ENCODE data around the gene GALK2.

GALK2 gene

DNA sequence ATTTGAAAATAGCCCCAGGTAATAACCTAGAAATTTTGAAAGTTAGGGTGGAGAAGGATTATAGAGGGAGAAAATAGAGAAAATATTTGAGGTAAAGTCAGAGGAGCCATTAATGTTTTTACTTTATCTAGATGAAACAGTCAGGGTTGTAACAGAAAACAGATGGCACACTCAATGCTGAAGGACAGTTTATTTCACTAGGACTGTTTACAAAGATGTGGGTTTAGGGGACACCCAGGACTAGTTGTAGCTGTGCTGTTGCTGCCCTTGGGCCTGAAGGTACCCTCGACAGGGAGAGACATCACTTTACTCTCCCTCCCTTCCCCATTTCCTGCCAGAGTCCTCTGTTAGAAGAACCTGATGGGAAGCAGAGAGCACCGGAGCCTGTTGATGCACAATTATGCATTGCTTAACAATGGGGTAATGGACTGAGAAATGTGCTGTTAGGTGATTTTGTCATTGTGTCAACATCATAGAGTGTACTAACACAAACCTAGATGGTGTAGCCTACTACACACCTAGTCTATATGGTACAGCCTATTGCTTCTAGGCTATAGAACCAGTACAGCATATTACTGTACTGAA is 103.8 kb downstream of the GALK2 start:
- FAIRE-seq (no peak), DNase-seq (ENCODE audit: insufficient read length, low spot score) (no peak)

DNA sequence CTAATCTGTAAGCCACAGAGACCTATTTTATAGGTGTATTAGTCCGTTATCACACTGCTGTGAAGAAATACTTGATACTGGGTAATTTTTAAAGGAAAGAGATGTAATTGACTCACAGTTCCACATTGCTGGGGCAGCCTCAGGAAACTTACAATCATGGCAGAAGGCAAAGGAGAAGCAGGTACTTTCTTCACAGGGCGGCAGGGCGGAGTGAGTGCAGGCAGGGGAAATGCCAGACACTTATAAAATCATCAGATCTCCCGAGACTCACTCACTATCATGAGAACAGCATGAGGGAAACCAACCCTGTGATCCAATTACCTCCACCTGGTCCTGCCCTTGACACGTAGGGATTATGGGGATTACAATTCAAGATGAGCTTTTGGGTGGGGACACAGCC is 108.7 kb downstream of the GALK2 start:
- DNase-seq (ENCODE audit: insufficient read length, low spot score) (no peak), FAIRE-seq (no peak)

- DNase-seq (ENCODE audit: insufficient read length, low spot score) (no peak), FAIRE-seq (no peak)
Observed at GRCh38 chr15:49279521-49280456, 109.7 kb downstream of the GALK2 start.

DNA sequence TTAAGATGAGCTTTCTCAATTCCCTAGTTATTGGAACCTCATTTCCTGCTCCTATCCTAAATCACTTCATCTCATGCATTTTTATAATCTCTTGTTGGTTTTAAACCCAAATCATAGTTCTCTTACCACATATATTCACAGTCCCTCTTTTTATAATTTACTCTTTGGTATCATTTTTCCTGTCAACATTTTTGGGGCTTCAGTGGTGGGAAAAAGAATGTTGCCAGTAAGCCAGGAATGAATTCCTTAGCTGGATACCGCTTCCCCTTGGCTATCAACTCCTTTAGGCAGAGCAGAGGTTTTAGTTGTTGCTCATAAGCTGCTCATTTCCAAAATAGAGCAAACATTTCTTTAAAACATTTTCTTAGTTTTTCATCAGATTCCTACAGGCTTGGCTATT is 112.3 kb downstream of the GALK2 start:
- FAIRE-seq, result no peak
- DNase-seq (ENCODE audit: insufficient read length, low spot score), result no peak

DNA sequence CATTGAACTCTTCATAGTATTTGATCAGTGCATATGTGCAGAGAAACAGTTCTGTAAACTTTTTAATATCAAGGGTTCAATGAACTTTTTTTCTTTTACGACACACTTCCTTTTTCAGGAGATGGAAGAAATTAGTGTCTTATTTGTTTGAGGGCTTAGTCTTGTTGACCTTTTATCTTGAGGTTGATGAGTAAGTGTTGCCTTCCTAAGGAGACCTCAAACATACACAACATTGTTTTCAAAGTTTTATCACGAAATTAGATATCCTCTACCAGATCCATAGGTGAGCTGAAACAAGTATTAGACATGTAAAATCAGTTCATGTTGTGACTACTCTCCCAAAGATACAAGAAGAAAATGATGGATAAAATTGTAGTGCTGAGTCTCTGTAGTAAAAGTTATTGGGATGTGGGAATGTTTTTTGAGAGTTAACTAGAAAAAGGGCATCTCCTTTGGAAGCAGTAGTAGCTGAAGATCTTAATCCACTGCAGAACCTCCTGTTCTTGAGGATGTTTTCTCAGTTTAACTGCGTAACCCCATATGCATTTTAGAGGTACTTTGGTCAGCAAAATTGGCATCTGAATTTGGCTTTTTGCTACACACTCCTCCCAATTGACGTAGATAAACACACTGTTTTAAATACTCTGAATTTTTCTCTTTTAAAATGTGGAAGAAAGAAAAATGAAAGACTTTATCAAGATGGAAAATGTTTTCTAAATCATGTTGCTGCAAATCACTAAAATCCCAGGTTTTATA is 116.8 kb downstream of the GALK2 start:
- DNase-seq (ENCODE audit: insufficient read length, low spot score), result no peak
- FAIRE-seq, result no peak

DNA sequence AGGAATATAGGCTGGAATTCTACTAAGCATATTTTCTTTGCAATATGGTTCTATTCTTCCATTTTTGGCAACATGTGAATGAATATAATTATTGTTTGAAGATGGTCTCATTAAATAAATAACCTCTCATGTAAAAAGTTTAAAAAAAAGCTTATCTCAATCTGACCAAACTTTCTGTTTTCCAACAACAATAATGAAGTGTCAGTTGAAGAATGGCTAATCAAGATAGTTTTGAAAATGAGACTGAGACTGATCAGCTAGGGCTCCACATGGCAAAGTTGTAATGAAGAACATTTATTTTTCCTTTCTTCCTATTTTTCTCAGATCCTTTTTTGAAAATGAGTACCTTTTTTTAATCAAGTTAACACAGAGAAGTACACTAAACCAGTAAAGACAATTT is 117.4 kb downstream of the GALK2 start:
- FAIRE-seq (no peak), DNase-seq (ENCODE audit: insufficient read length, low spot score) (no peak)

- FAIRE-seq (no peak), DNase-seq (ENCODE audit: insufficient read length, low spot score) (no peak)
Observed at GRCh38 chr15:49288391-49288790, 118.3 kb downstream of the GALK2 start.

- DNase-seq (ENCODE audit: insufficient read length, low spot score) (no peak), FAIRE-seq (no peak)
Observed at GRCh38 chr15:49290191-49290590, 120.1 kb downstream of the GALK2 start.

GRCh38 chr15:49293941-49294340 is 123.9 kb downstream of the GALK2 start:
- FAIRE-seq, result no peak
- no peak for DNase-seq (ENCODE audit: insufficient read length, low spot score)

GRCh38 chr15:49296258-49296657 is 126.2 kb downstream of the GALK2 start:
- FAIRE-seq, result no peak
- DNase-seq (ENCODE audit: insufficient read length, low spot score), result no peak

- FAIRE-seq (no peak), DNase-seq (ENCODE audit: insufficient read length, low spot score) (no peak)
Observed at GRCh38 chr15:49297584-49297983, 127.5 kb downstream of the GALK2 start.

GRCh38 chr15:49300856-49301255 is 130.8 kb downstream of the GALK2 start:
- DNase-seq (ENCODE audit: insufficient read length, low spot score) (no peak), FAIRE-seq (no peak)

- DNase-seq (ENCODE audit: insufficient read length, low spot score), result no peak
- no peak for FAIRE-seq
Observed at GRCh38 chr15:49301562-49301961, 131.5 kb downstream of the GALK2 start.

DNA sequence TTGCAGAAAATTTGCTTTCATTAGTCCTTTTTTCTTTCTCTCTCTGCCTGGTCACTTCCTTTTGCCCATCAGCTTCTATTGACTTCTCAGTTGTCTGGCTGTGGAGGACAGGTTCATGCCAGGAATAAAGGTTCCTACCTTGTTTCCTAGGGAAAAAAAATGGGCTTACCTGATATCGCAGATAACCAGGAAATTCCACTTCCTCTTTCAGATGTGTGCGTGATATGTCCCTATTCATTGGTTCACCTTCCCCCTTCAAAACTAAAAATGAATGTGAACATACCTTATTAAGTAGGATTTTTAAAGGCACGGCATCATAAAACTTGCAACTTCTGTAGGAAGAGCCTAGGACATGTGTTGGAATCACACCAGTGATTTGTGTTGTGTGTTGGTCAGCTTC is 133.0 kb downstream of the GALK2 start:
- DNase-seq (ENCODE audit: insufficient read length, low spot score) (no peak), FAIRE-seq (no peak)

DNA sequence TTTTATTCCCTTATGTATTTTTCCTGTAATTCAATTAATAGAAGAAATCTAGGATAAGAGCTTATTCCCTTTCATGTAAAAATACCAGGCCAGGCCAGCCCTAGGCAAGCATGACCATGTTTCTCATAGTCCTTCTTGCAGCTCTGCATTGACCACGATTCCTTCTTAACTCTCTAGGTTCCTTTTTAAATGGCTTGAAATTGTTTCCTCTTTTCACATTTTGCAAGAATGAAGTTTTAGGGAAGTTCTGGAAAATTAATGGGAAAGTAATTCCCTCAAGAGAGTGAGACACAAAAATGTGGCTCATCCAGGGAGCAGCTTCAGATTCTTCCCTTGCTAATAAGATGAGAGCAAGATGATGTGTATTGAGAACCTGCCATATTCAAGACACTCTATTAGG is 136.5 kb downstream of the GALK2 start:
- DNase-seq (ENCODE audit: insufficient read length, low spot score) (no peak), FAIRE-seq (no peak)

DNA sequence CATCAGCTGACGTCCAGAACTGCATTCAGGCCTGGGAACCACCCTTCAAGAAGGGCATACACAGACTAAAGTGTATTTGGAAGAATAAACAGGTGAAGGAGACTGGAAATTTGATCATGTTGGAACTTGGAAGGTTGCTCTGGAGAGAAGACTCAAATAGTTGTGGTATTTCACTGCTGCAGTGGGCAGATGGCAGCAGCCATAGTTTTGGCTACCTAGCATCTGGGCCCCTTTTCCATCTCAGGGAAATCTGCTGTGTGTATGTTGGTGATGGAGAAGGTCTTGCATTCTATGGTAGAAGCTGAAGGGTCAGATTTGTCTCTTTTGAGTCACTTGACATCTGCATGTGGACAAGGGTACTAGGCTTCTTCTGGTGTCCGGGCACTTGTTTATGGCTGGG is 138.6 kb downstream of the GALK2 start:
- FAIRE-seq (no peak), DNase-seq (ENCODE audit: insufficient read length, low spot score) (no peak)

GRCh38 chr15:49309889-49310288 is 139.8 kb downstream of the GALK2 start:
- no peak for DNase-seq (ENCODE audit: insufficient read length, low spot score)
- FAIRE-seq, result no peak

GRCh38 chr15:49313650-49314049 is 143.6 kb downstream of the GALK2 start:
- FAIRE-seq (no peak), DNase-seq (ENCODE audit: insufficient read length, low spot score) (no peak)

GRCh38 chr15:49314716-49315115 is 144.7 kb downstream of the GALK2 start:
- no peak for FAIRE-seq
- no peak for DNase-seq (ENCODE audit: insufficient read length, low spot score)

DNA sequence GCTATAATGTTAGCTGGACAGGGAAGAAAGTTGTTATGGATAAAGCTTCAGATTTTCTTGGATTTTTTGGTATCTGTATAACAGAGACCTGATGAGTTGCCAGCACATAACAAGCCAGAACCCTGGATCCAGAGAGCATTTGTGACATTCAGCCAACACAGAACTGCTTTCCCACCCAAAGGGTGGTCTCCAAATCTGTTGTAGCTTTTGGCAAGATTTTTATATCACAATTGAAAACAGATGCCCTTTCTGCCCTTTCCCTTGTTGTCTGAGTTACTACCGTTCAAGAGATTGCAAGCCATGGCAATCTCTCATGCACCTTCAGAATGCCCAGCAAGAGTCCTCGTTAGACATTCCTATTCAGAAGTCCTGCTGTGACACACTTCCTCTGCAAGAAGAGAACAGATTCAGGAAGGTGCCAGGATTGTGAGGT is 145.4 kb downstream of the GALK2 start:
- FAIRE-seq, result no peak
- no peak for DNase-seq (ENCODE audit: insufficient read length, low spot score)

GRCh38 chr15:49320351-49320750 is 150.3 kb downstream of the GALK2 start:
- DNase-seq (ENCODE audit: insufficient read length, low spot score) (no peak), FAIRE-seq (no peak)

DNA sequence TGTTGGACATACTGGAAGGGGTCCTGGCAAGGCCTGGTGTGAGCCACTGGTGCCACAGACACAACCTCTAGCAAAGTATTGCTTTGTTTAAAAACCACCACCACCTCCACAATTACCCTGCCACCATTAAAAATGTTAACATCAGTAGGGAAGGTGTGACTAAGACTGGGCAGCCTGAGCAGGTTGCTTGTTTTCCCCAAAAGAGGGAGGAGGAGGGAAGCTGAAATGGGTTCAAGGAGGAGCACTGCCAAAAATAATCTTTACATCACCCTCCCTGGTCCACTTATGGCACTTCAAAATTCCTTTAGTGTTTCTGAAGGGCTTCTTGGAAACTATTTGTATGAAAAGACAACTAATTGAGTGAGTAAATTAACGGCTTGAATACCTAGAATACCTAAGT is 153.2 kb downstream of the GALK2 start:
- DNase-seq (ENCODE audit: insufficient read length, low spot score) (no peak), FAIRE-seq (no peak)

All from GM19239 (cell line).